IMR-90 (cell line): ENCODE measurements around the gene L3MBTL4.

Source experiments
- BHLHE40 ChIP-seq: fragments of 150-350 bp; IDR thresholded peaks from 2 replicates; pipeline ENCODE4 v1.6.1; 2016; ENCODE audit warnings: mild to moderate bottlenecking, low read depth, low read length
- CEBPB ChIP-seq: IDR thresholded peaks from 2 replicates; pipeline ENCODE4 v1.6.1; 2012; ENCODE audit warnings: low read depth, low read length, improper control_type of control experiment
- CHD1 ChIP-seq: IDR thresholded peaks from 2 replicates; pipeline ENCODE4 v1.6.1; 2012; ENCODE audit warnings: low read depth, low read length, improper control_type of control experiment
- CTCF ChIP-seq: conservative IDR thresholded peaks from 2 replicates; pipeline ENCODE4 v1.5.1; 2012; ENCODE audit warnings: mild to moderate bottlenecking, low read depth, low read length, improper control_type of control experiment
- FOS ChIP-seq: fragments of 150-350 bp; IDR thresholded peaks from 2 replicates; pipeline ENCODE4 v1.6.1; 2016; ENCODE audit warnings: low read depth, low read length
- MAFK ChIP-seq: IDR thresholded peaks from 2 replicates; pipeline ENCODE4 v1.6.1; 2012; ENCODE audit warnings: low read depth, low read length, improper control_type of control experiment
- MAZ ChIP-seq: IDR thresholded peaks from 2 replicates; pipeline ENCODE4 v1.6.1; 2012; ENCODE audit warnings: low read depth, mild to moderate bottlenecking, low read length, improper control_type of control experiment, moderate library complexity, borderline replicate concordance
- MXI1 ChIP-seq: IDR thresholded peaks from 2 replicates; pipeline ENCODE4 v1.6.1; 2012; ENCODE audit warnings: low read depth, mild to moderate bottlenecking, low read length, moderate library complexity, borderline replicate concordance
- POLR2A ChIP-seq: IDR thresholded peaks from 2 replicates; pipeline ENCODE4 v1.6.1; 2012; ENCODE audit warnings: mild to moderate bottlenecking, low read depth, low read length
- RAD21 ChIP-seq: IDR thresholded peaks from 2 replicates; pipeline ENCODE4 v1.6.1; 2012; ENCODE audit warnings: low read length, improper control_type of control experiment
- RCOR1 ChIP-seq: IDR thresholded peaks from 2 replicates; pipeline ENCODE4 v1.6.1; 2012; ENCODE audit warnings: mild to moderate bottlenecking, low read length, improper control_type of control experiment; ENCODE audit not compliant: insufficient replicate concordance
- RFX5 ChIP-seq: IDR thresholded peaks from 2 replicates; pipeline ENCODE4 v1.8.0; 2012; ENCODE audit warnings: low read depth, mild to moderate bottlenecking, low read length, moderate library complexity
- SMC3 ChIP-seq: fragments of 150-350 bp; IDR thresholded peaks from 2 replicates; pipeline ENCODE4 v1.6.1; 2016; ENCODE audit warnings: low read depth, mild to moderate bottlenecking, antibody characterized with exemption, low read length, moderate library complexity
- USF2 ChIP-seq: fragments of 150-350 bp; IDR thresholded peaks from 2 replicates; pipeline ENCODE4 v1.6.1; 2017; ENCODE audit warnings: mild to moderate bottlenecking, antibody characterized with exemption, low read length, low read depth

- TF ChIP-seq RCOR1 (no peak), CTCF (no peak), USF2 (no peak), MAFK (no peak), FOS (no peak), MXI1 (no peak), MAZ (no peak), BHLHE40 (no peak), RFX5 (no peak), CEBPB (no peak), SMC3 (no peak), POLR2A (no peak), CHD1 (no peak), RAD21 (no peak)
These were observed 444.7 kb downstream of the L3MBTL4 start for GRCh38 chr18:5969989-5970403.
